ENCODE results near the gene FAM193B. TPM values are rescaled to one million over a fixed set of nuclear protein-coding genes. Genes with fewer than 3 reads are reported as not detected.

FAM193B gene
- polyA plus RNA-seq, 3 donors = 1.6 to 216 (median 1.9) TPM

Other genes with a start within 250 kb of the FAM193B start
- 10 to 100 TPM; 21.5 to 61.9 (median 25.5) TPM for gene MXD3, start 242.7 kb downstream of the FAM193B start, polyA plus RNA-seq
- gene LMAN2, start 202.9 kb downstream of the FAM193B start, polyA plus RNA-seq = 100 to 1,000 TPM; 148 to 275 (median 259) TPM
- gene RGS14, start 196.6 kb downstream of the FAM193B start, polyA plus RNA-seq = 100 to 1,000 TPM in 1 of 3 donors, 10 to 100 TPM in 2; 35.4 to 186 (median 43.5) TPM
- not detected for gene SLC34A1, start 170.1 kb downstream of the FAM193B start, polyA plus RNA-seq
- not detected for gene PFN3, start 153.9 kb downstream of the FAM193B start, polyA plus RNA-seq
- gene F12, start 145.0 kb downstream of the FAM193B start, polyA plus RNA-seq = 1 to 10 TPM; 1.4 to 5.5 (median 1.5) TPM
- gene GRK6, start 127.9 kb downstream of the FAM193B start, polyA plus RNA-seq = 100 to 1,000 TPM in 1 of 3 donors, 10 to 100 TPM in 2; 41.6 to 101 (median 63.4) TPM
- gene PRR7, start 107.7 kb downstream of the FAM193B start, polyA plus RNA-seq = 10 to 100 TPM in 1 of 3 donors, 1 to 10 TPM in 2; 1.8 to 17.4 (median 2.1) TPM
- 1 to 10 TPM in 1 of 3 donors, under 1 TPM in 2; 0.71 to 1.6 (median 0.73) TPM for gene DBN1, start 80.9 kb downstream of the FAM193B start, polyA plus RNA-seq
- 100 to 1,000 TPM in 1 of 3 donors, 10 to 100 TPM in 2; 21.6 to 126 (median 27.2) TPM for gene PDLIM7, start 57.0 kb downstream of the FAM193B start, polyA plus RNA-seq
- gene DOK3, start 44.7 kb downstream of the FAM193B start, polyA plus RNA-seq = 100 to 1,000 TPM in 1 of 3 donors, 10 to 100 TPM in 2; 62.8 to 196 (median 98.3) TPM
- 100 to 1,000 TPM in 1 of 3 donors, 10 to 100 TPM in 2; 44.9 to 178 (median 70.3) TPM for gene DDX41, start 37.6 kb downstream of the FAM193B start, polyA plus RNA-seq
- 100 to 1,000 TPM in 2 of 3 donors, 10 to 100 TPM in 1; 98.2 to 150 (median 136) TPM for gene TMED9, start 37.6 kb upstream of the FAM193B start, polyA plus RNA-seq
- gene B4GALT7, start 45.6 kb upstream of the FAM193B start, polyA plus RNA-seq = 10 to 100 TPM; 15.6 to 21.7 (median 18.8) TPM
- not detected for gene FAM153A, start 228.3 kb upstream of the FAM193B start, polyA plus RNA-seq

Measured in CD14-positive monocyte (primary cell).